SU-DHL-6 (cell line): ENCODE results near the gene PAH.

ENCODE experiments used
- H2AFZ ChIP-seq: fragments of 200-600 bp; sonication (generic); 2 replicates; pipeline ENCODE4 v1.6.1; 2014; ENCODE audit warnings: low read depth, mild to moderate bottlenecking, moderate library complexity, mixed read lengths, antibody characterized with exemption, low read length; ENCODE audit not compliant: severe bottlenecking
- H3F3A ChIP-seq: fragments of 200-600 bp; shearing (Covaris generic); 2 replicates; pipeline ENCODE4 v1.6.0; 2016; ENCODE audit warnings: antibody characterized with exemption, mild to moderate bottlenecking; ENCODE audit not compliant: insufficient read depth
- H3K27ac ChIP-seq: fragments of 200-600 bp; sonication (generic); 2 replicates; pipeline ENCODE4 v1.5.1; 2016; ENCODE audit warnings: low read depth, mild to moderate bottlenecking, low read length, moderate library complexity, mixed read lengths
- H3K27me3 ChIP-seq: fragments of 200-600 bp; sonication (generic), shearing (Covaris generic); 2 replicates; pipeline ENCODE4 v1.6.0; 2014; ENCODE audit warnings: mild to moderate bottlenecking, low read length
- H3K36me3 ChIP-seq: fragments of 200-600 bp; sonication (generic); 2 replicates; pipeline ENCODE4 v1.6.1; 2014; ENCODE audit warnings: mild to moderate bottlenecking, low read length, mixed read lengths
- H3K4me2 ChIP-seq: fragments of 300-600, 200-600 bp; shearing (Covaris generic), sonication (generic); 2 replicates; pipeline ENCODE4 v1.6.0; 2014; ENCODE audit warnings: low read length, low read depth, mild to moderate bottlenecking; ENCODE audit not compliant: poor library complexity, severe bottlenecking
- H3K4me3 ChIP-seq: fragments of 200-600 bp; sonication (generic); 2 replicates; pipeline ENCODE4 v1.5.1; 2014; ENCODE audit warnings: antibody characterized with exemption, low read length, mild to moderate bottlenecking, mixed read lengths; ENCODE audit not compliant: insufficient read depth, poor library complexity, severe bottlenecking
- H3K79me2 ChIP-seq: fragments of 200-600 bp; sonication (generic); 2 replicates; pipeline ENCODE4 v1.6.1; 2014; ENCODE audit warnings: mild to moderate bottlenecking, low read length, moderate library complexity; ENCODE audit not compliant: insufficient read depth
- H3K9ac ChIP-seq: fragments of 200-600 bp; sonication (generic); 2 replicates; pipeline ENCODE4 v1.7.0; 2014; ENCODE audit warnings: mild to moderate bottlenecking, low read length
- H3K9me2 ChIP-seq: fragments of 200-600 bp; sonication (generic); replicated peaks from 2 replicates; pipeline ENCODE4 v1.6.1; 2014; ENCODE audit warnings: low read length; ENCODE audit not compliant: insufficient read depth
- H3K9me3 ChIP-seq: fragments of 200-600 bp; sonication (generic); 2 replicates; pipeline ENCODE4 v1.6.1; 2014; ENCODE audit warnings: low read length, mixed read lengths; ENCODE audit not compliant: insufficient read depth
- H4K20me1 ChIP-seq: fragments of 200-600 bp; sonication (generic); 2 replicates; pipeline ENCODE4 v1.6.1; 2014; ENCODE audit warnings: low read depth, mild to moderate bottlenecking, antibody characterized with exemption, low read length, moderate library complexity, mixed read lengths
- CTCF ChIP-seq: fragments of 200-600 bp; sonication (generic); IDR thresholded peaks from one replicate; pipeline ENCODE4 v1.5.1; 2017; ENCODE audit warnings: antibody characterized with exemption, mild to moderate bottlenecking, low read length, moderate library complexity; ENCODE audit not compliant: insufficient read depth, poor library complexity, severe bottlenecking
- EZH2phosphoT487 ChIP-seq: fragments of 200-600 bp; sonication (generic), shearing (Covaris generic); conservative IDR thresholded peaks from 2 replicates; pipeline ENCODE4 v1.6.1; 2018; ENCODE audit warnings: mild to moderate bottlenecking, antibody characterized with exemption, low read length, moderate library complexity, mixed read lengths

PAH gene

GRCh38 chr12:102888511-102888910 is 28.5 kb downstream of the PAH start:
- no peak for TF ChIP-seq EZH2phosphoT487
- TF ChIP-seq CTCF: no peak
- no peaks in the 10 kb centered on the region for H3K27me3 ChIP-seq
- H2AFZ ChIP-seq: no peak overlapping the region
- H3K36me3 ChIP-seq: no peaks in the 10 kb centered on the region
- H3K27ac ChIP-seq: no peak overlapping the region
- H3K79me2 ChIP-seq: no peaks in the 10 kb centered on the region
- no peak overlapping the region for H3K4me2 ChIP-seq
- H3K9ac ChIP-seq: no peak overlapping the region
- H4K20me1 ChIP-seq: no peaks in the 10 kb centered on the region
- no peaks in the 10 kb centered on the region for H3K9me2 ChIP-seq
- H3K9me3 ChIP-seq: no peaks in the 10 kb centered on the region
- no peaks in the 10 kb centered on the region for H3F3A ChIP-seq
- no peak overlapping the region for H3K4me3 ChIP-seq

- no peaks in the 10 kb centered on the region for H3K9me2 ChIP-seq
- H2AFZ ChIP-seq: no peak overlapping the region
- H3K9ac ChIP-seq: no peak overlapping the region
- no peaks in the 10 kb centered on the region for H3F3A ChIP-seq
- TF ChIP-seq CTCF (no peak), EZH2phosphoT487 (no peak)
- no peaks in the 10 kb centered on the region for H3K9me3 ChIP-seq
- no peak overlapping the region for H3K27ac ChIP-seq
- no peaks in the 10 kb centered on the region for H4K20me1 ChIP-seq
- H3K36me3 ChIP-seq: no peaks in the 10 kb centered on the region
- no peaks in the 10 kb centered on the region for H3K79me2 ChIP-seq
- no peak overlapping the region for H3K4me2 ChIP-seq
- H3K4me3 ChIP-seq: no peak overlapping the region
- no peaks in the 10 kb centered on the region for H3K27me3 ChIP-seq
Observed at GRCh38 chr12:102885043-102885932, 31.8 kb downstream of the PAH start.

- Histone ChIP-seq H3K4me2 (no peak overlapping the region), H3K27ac (no peak overlapping the region), H3F3A (no peaks in the 10 kb centered on the region), H3K9me3 (no peaks in the 10 kb centered on the region), H3K4me3 (no peak overlapping the region), H3K9ac (no peak overlapping the region), H3K79me2 (no peaks in the 10 kb centered on the region), H3K9me2 (no peaks in the 10 kb centered on the region), H3K36me3 (no peaks in the 10 kb centered on the region), H2AFZ (no peak overlapping the region), H4K20me1 (no peaks in the 10 kb centered on the region), H3K27me3 (no peaks in the 10 kb centered on the region)
- TF ChIP-seq CTCF (peak; percentile 79), EZH2phosphoT487 (no peak)
Observed at GRCh38 chr12:102883204-102883799, 33.7 kb downstream of the PAH start.
